ENCODE results near the gene PCDHAC2. TPM values are rescaled to one million over a fixed set of nuclear protein-coding genes. Genes with fewer than 3 reads are reported as not detected.

The PCDHAC2 gene
- total and polyA plus RNA-seq, 2 donors (not counting 3 experiments of a cell fraction or from before 2014, with no cell fraction given) = 1.00 to 1.2 TPM

GRCh38 chr5:140978260-140978659 lies 12.0 kb downstream of the PCDHAC2 start:
- no peak overlapping the region for H3K9ac ChIP-seq (replicated peaks; ENCODE audit: extremely low read depth, insufficient read depth, low read length)
- peaks cover 21% of the 10 kb centered on the region for H3K4me1 ChIP-seq (ENCODE audit: control insufficient read depth, extremely low read depth, insufficient read depth, low read length)
- H2AFZ ChIP-seq (ENCODE audit: low read depth, low read length) = no peak overlapping the region
- ChIA-PET CTCF (no interaction called here), POLR2A (no interaction called here)
- no peaks in the 10 kb centered on the region for H4K20me1 ChIP-seq (replicated peaks; ENCODE audit: control insufficient read depth, extremely low read depth, insufficient read depth, low read length)
- H3K27ac ChIP-seq (ENCODE audit: insufficient read depth, low read depth, low read length) = no peak overlapping the region
- H3K9me3 ChIP-seq (replicated peaks; ENCODE audit: control insufficient read depth, insufficient read depth, low read length) = no peaks in the 10 kb centered on the region
- TF ChIP-seq, protein P1, sequence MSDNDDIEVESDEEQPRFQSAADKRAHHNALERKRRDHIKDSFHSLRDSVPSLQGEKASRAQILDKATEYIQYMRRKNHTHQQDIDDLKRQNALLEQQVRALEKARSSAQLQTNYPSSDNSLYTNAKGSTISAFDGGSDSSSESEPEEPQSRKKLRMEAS (IDR thresholded peaks at IDR 0.05; ENCODE audit: insufficient read depth, insufficient read length) = no peak
- peak; percentile 12 for TF ChIP-seq FOS (IDR thresholded peaks at IDR 0.05; ENCODE audit: borderline replicate concordance, insufficient read depth, low read length)
- TF ChIP-seq POLR2AphosphoS5 (IDR thresholded peaks at IDR 0.05; ENCODE audit: insufficient read depth, low read depth, low read length) = no peak
- TF ChIP-seq MYC (IDR thresholded peaks at IDR 0.05; ENCODE audit: low read depth, low read length) = no peak
- TF ChIP-seq POLR2A (IDR thresholded peaks at IDR 0.05; ENCODE audit: low read depth, low read length) = no peak
- TF ChIP-seq GATA2 (IDR thresholded peaks at IDR 0.05; ENCODE audit: insufficient read depth, insufficient read length, low read depth, low read length) = peak; percentile 94
- TF ChIP-seq EZH2 (IDR thresholded peaks at IDR 0.05; ENCODE audit: borderline replicate concordance, low read depth, low read length, severe bottlenecking) = no peak
- no peak for TF ChIP-seq JUN (IDR thresholded peaks at IDR 0.05; ENCODE audit: borderline replicate concordance, insufficient read depth, insufficient read length, low read depth)
- no peak for TF ChIP-seq CTCF (IDR thresholded peaks at IDR 0.05; ENCODE audit: extremely low read depth in 1 of 2, insufficient read depth in 1 of 2, low read depth in 1 of 2, low read length in 2 of 2)
- H3K27me3 ChIP-seq (ENCODE audit: control insufficient read depth in 2 of 2, insufficient read depth in 2 of 2, low read length in 2 of 2) = no peaks in the 10 kb centered on the region
- H3K9me1 ChIP-seq (replicated peaks; ENCODE audit: control insufficient read depth, extremely low read depth, insufficient read depth, low read length) = no peaks in the 10 kb centered on the region
- H3K4me2 ChIP-seq (ENCODE audit: insufficient read depth, low read length) = peak overlapping the region; percentile 46
- FAIRE-seq (peak; percentile 47), DNase-seq (ENCODE audit: low read depth, low spot score) (peak; percentile 78)
- intact Hi-C loops (cut with micrococcal nuclease) = no loop called here
- no peak overlapping the region for H3K4me3 ChIP-seq (replicated peaks in 1 of 3; ENCODE audit: insufficient read depth in 1 of 3, low read depth in 1 of 3, low read length in 3 of 3)
- no peaks in the 10 kb centered on the region for H3K79me2 ChIP-seq (ENCODE audit: control insufficient read depth, insufficient read depth, low read length)
- no TSS peak for BruUV-seq (replicated peaks)
- no peaks in the 10 kb centered on the region for H3K36me3 ChIP-seq (ENCODE audit: control insufficient read depth in 2 of 2, extremely low read depth in 1 of 2, insufficient read depth in 2 of 2, low read length in 2 of 2)
- dilution Hi-C loops (cut with MboI; ENCODE audit: extremely low pct_ligation_motif_present, low sequenced_read_pairs) = no loop called here
